ENCODE data around the gene GOLGA7B. TPM values are rescaled to one million over a fixed set of nuclear protein-coding genes. Genes with fewer than 3 reads are reported as not detected.

Gene GOLGA7B
- total RNA-seq, 4 donors from 2014 or later, result 0.14 to 0.16 TPM; not detected in 2

GRCh38 chr10:97852840-97853405 is 3.3 kb downstream of the GOLGA7B start:
- WGBS, 2 donors (ENCODE audit: low coverage in 1 of 2), result 82% methylated on average over 4 of the region's 4 CpGs; no CpG with 5 or more reads in 1 of the 2 donors
- in situ Hi-C loops (cut with MboI; ENCODE audit: low pct_ligation_motif_present in 1 of 4, low pct_unique_long_range_greater_than_20kb in 1 of 4, low sequenced_read_pairs in 3 of 4), result no loop called here
- intact Hi-C loops (cut with DNase I; ENCODE audit: low total_unique reads), result no loop called here
- Histone ChIP-seq H3K27ac (no peak overlapping the region), H3K4me3 (no peak overlapping the region), H3K9me3 (no peaks in the 10 kb centered on the region), H3K4me1 (peaks cover 0 to 15% (median 10%) of the 10 kb centered on the region in 4 donors), H3K36me3 (no peaks in the 10 kb centered on the region), H3K27me3 (peaks cover 67% of the 10 kb centered on the region)
- no peak for DNase-seq
- TF ChIP-seq EP300 (IDR thresholded peaks at IDR 0.05; ENCODE audit: low read depth), result no peak
- TF ChIP-seq, protein P1, sequence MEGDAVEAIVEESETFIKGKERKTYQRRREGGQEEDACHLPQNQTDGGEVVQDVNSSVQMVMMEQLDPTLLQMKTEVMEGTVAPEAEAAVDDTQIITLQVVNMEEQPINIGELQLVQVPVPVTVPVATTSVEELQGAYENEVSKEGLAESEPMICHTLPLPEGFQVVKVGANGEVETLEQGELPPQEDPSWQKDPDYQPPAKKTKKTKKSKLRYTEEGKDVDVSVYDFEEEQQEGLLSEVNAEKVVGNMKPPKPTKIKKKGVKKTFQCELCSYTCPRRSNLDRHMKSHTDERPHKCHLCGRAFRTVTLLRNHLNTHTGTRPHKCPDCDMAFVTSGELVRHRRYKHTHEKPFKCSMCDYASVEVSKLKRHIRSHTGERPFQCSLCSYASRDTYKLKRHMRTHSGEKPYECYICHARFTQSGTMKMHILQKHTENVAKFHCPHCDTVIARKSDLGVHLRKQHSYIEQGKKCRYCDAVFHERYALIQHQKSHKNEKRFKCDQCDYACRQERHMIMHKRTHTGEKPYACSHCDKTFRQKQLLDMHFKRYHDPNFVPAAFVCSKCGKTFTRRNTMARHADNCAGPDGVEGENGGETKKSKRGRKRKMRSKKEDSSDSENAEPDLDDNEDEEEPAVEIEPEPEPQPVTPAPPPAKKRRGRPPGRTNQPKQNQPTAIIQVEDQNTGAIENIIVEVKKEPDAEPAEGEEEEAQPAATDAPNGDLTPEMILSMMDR (IDR thresholded peaks at IDR 0.05), result no peak

DNA sequence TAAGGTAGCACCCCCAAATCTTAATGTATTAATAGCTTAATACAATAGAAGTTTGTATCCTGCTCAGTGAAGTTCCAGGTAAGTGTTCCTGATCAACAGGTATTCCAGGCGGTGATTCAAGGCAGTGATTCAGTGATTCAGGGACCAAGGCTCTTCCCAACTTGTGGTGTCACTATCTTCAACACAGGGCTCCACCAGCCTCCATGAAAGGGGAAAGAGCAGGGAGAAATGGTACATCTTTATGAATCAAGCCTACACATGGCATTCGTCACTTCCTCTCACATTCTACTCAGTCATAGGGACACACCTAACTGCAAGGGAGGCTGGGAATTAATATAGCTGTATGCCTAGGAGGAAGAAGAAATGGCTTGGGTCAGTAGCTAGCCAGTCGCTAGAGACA is 5.1 kb downstream of the GOLGA7B start:
- no peak for DNase-seq
- H3K9me3 ChIP-seq, result no peaks in the 10 kb centered on the region
- in situ Hi-C loops (cut with MboI; ENCODE audit: low pct_ligation_motif_present in 1 of 4, low pct_unique_long_range_greater_than_20kb in 1 of 4, low sequenced_read_pairs in 3 of 4), result no loop called here
- peaks cover 0 to 7% (median 6%) of the 10 kb centered on the region in 4 donors for H3K4me1 ChIP-seq
- no peak for TF ChIP-seq POLR2AphosphoS5 (IDR thresholded peaks at IDR 0.05)
- TF ChIP-seq, protein P1 (IDR thresholded peaks at IDR 0.05), result no peak
- TF ChIP-seq EP300 (IDR thresholded peaks at IDR 0.05; ENCODE audit: low read depth), result no peak
- TF ChIP-seq POLR2A (IDR thresholded peaks at IDR 0.05), result no peak
- peaks cover 52% of the 10 kb centered on the region for H3K27me3 ChIP-seq
- H3K4me3 ChIP-seq, result no peak overlapping the region
- no peak overlapping the region for H3K27ac ChIP-seq
- intact Hi-C loops (cut with DNase I; ENCODE audit: low total_unique reads), result no loop called here
- no peaks in the 10 kb centered on the region for H3K36me3 ChIP-seq
- WGBS, 2 donors (ENCODE audit: low coverage in 1 of 2), result 86 to 100% methylated on average over 2 to 3 of the region's 3 CpGs

GRCh38 chr10:97858001-97858439 is 8.4 kb downstream of the GOLGA7B start:
- Histone ChIP-seq H3K4me3 (no peak overlapping the region), H3K9me3 (no peaks in the 10 kb centered on the region), H3K36me3 (no peaks in the 10 kb centered on the region), H3K27ac (no peak overlapping the region), H3K27me3 (peaks cover 21% of the 10 kb centered on the region), H3K4me1 (no peaks in the 10 kb centered on the region)
- intact Hi-C loops (cut with DNase I; ENCODE audit: low total_unique reads) (no loop called here), in situ Hi-C loops (cut with MboI; ENCODE audit: low pct_ligation_motif_present in 1 of 4, low pct_unique_long_range_greater_than_20kb in 1 of 4, low sequenced_read_pairs in 3 of 4) (no loop called here)
- no peak for DNase-seq
- 84 to 89% methylated on average over 1 of the region's 1 CpG for WGBS, 2 donors (ENCODE audit: low coverage in 1 of 2)
- TF ChIP-seq POLR2AphosphoS5 (IDR thresholded peaks at IDR 0.05) (no peak), POLR2A (IDR thresholded peaks at IDR 0.05) (no peak), EP300 (IDR thresholded peaks at IDR 0.05; ENCODE audit: low read depth) (no peak)
- TF ChIP-seq, protein P1 (IDR thresholded peaks at IDR 0.05), result no peak

DNA sequence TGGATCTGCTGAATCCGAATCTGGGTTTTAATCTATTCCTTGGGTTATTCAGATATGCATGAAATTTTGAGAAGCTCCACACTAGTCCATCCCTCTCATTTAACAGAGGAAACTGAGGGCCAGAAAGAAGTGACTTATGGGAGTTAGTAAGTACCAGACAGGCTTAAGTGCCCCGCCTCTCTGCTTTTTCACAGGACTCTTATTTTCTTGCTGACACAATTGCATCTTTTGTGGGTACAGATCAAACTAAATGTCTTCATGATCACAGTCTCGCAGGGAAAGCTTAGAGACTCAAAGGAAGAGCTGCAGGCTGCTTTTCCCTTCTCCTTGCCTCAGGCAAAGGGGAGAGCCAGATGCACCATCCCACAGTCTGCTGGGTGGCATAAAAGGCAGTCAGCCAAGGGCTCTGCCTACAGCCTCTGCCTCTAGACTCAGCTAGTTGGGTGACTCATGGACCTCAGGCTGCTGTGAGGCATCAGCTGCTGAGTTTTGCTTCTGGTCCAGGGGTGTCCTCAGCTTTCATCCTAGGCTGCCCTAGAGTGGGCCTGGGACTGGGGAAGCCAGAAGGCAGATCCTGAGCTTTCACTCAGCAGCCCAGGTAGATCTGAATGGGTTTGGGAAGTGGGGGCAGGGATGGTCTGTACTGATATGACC is 11.6 kb downstream of the GOLGA7B start:
- intact Hi-C loops (cut with DNase I; ENCODE audit: low total_unique reads), result no loop called here
- no peak overlapping the region for H3K4me3 ChIP-seq
- H3K9me3 ChIP-seq, result no peaks in the 10 kb centered on the region
- no peak for DNase-seq
- no peak overlapping the region for H3K27ac ChIP-seq
- TF ChIP-seq EP300 (IDR thresholded peaks at IDR 0.05; ENCODE audit: low read depth), result no peak
- TF ChIP-seq, protein P1 (IDR thresholded peaks at IDR 0.05), result no peak
- TF ChIP-seq POLR2A (IDR thresholded peaks at IDR 0.05), result no peak
- TF ChIP-seq POLR2AphosphoS5 (IDR thresholded peaks at IDR 0.05), result no peak
- 40 to 75% methylated on average over 1 to 3 of the region's 3 CpGs for WGBS, 2 donors (ENCODE audit: low coverage in 1 of 2)
- H3K4me1 ChIP-seq, result no peaks in the 10 kb centered on the region
- in situ Hi-C loops (cut with MboI; ENCODE audit: low pct_ligation_motif_present in 1 of 4, low pct_unique_long_range_greater_than_20kb in 1 of 4, low sequenced_read_pairs in 3 of 4), result no loop called here
- no peaks in the 10 kb centered on the region for H3K36me3 ChIP-seq
- H3K27me3 ChIP-seq, result peaks cover 3% of the 10 kb centered on the region

All from transverse colon (tissue), 4 donors.